Liver (tissue), 9 donors: Measurements from ENCODE around the gene TPGS1. TPM values are rescaled to one million over a fixed set of nuclear protein-coding genes. Genes with fewer than 3 reads are reported as not detected.

Experiments
- DNase-seq: peaks from one replicate; pipeline ENCODE4 v3.0.0-alpha.2; 2017; ENCODE audit warnings: low spot score
- H3K27ac ChIP-seq, 2 donors: one replicate each; pipeline ENCODE4 v1.7.0; 2013; ENCODE audit warnings: inconsistent platforms in 2 of 2, low read length in 2 of 2, control low read depth in 1 of 2, low read depth in 1 of 2, mild to moderate bottlenecking in 1 of 2
- H3K27me3 ChIP-seq, 4 donors: one replicate each; pipeline versions ENCODE4 v1.6.1 to v1.7.0; 2013; ENCODE audit warnings: low read length in 3 of 4, inconsistent platforms in 1 of 4, mild to moderate bottlenecking in 1 of 4, moderate library complexity in 1 of 4; ENCODE audit not compliant: control insufficient read depth in 4 of 4, insufficient read depth in 4 of 4
- H3K36me3 ChIP-seq, 4 donors: one replicate each; pipeline versions ENCODE4 v1.6.1 to v1.7.0; 2013; ENCODE audit warnings: low read length in 3 of 4, mild to moderate bottlenecking in 3 of 4, low read depth in 1 of 4, moderate library complexity in 1 of 4; ENCODE audit not compliant: control insufficient read depth in 4 of 4, insufficient read depth in 3 of 4
- H3K4me1 ChIP-seq, 4 donors: one replicate each; pipeline versions ENCODE4 v1.6.1 to v1.7.0; 2013; ENCODE audit warnings: low read length in 3 of 4, mild to moderate bottlenecking in 3 of 4, moderate library complexity in 1 of 4; ENCODE audit not compliant: control insufficient read depth in 4 of 4, insufficient read depth in 4 of 4
- H3K4me3 ChIP-seq, 3 donors: one replicate each; pipeline versions ENCODE4 v1.6.1 to v1.7.0; 2013; ENCODE audit warnings: low read length in 3 of 3, control low read depth in 1 of 3, low read depth in 1 of 3, mild to moderate bottlenecking in 1 of 3
- H3K9ac ChIP-seq, 2 donors: one replicate each; pipeline ENCODE4 v1.7.0; 2013; ENCODE audit warnings: low read length in 2 of 2, mild to moderate bottlenecking in 2 of 2, moderate library complexity in 2 of 2, control low read depth in 1 of 2, low read depth in 1 of 2
- H3K9me3 ChIP-seq, 4 donors: one replicate each; pipeline versions ENCODE4 v1.6.1 to v1.7.0; 2013; ENCODE audit warnings: low read length in 3 of 4; ENCODE audit not compliant: control insufficient read depth in 4 of 4
- EGR1 ChIP-seq, 2 donors: IDR thresholded peaks; 2 replicates each; pipeline ENCODE4 v1.6.1; 2016 to 2018; ENCODE audit warnings: antibody characterized with exemption in 2 of 2, low read depth in 2 of 2
- FOXA1 ChIP-seq: IDR thresholded peaks from 2 replicates; pipeline ENCODE4 v1.6.1; 2016; ENCODE audit warnings: antibody characterized with exemption
- FOXA2 ChIP-seq: IDR thresholded peaks from 2 replicates; pipeline ENCODE4 v1.6.1; 2016; ENCODE audit warnings: antibody characterized with exemption
- GABPA ChIP-seq, 2 donors: IDR thresholded peaks in 1 of 2; conservative IDR thresholded peaks in 1 of 2; 2 replicates each; pipeline ENCODE4 v1.6.1; 2016; ENCODE audit warnings: antibody characterized with exemption in 2 of 2, mild to moderate bottlenecking in 1 of 2, moderate library complexity in 1 of 2
- HNF4A ChIP-seq, 2 donors: conservative IDR thresholded peaks; 2 replicates each; pipeline ENCODE4 v1.6.1; 2016; ENCODE audit warnings: antibody characterized with exemption in 2 of 2, mild to moderate bottlenecking in 2 of 2
- HNF4G ChIP-seq: IDR thresholded peaks from 2 replicates; pipeline ENCODE4 v1.6.1; 2016; ENCODE audit warnings: antibody characterized with exemption
- JUND ChIP-seq, 2 donors: IDR thresholded peaks; 2 replicates each; pipeline ENCODE4 v1.6.1; 2016; ENCODE audit warnings: antibody characterized with exemption in 2 of 2
- NR2F2 ChIP-seq: IDR thresholded peaks from 2 replicates; pipeline ENCODE4 v1.6.1; 2016; ENCODE audit warnings: antibody characterized with exemption
- RAD21 ChIP-seq, 2 donors: IDR thresholded peaks; 2 replicates each; pipeline ENCODE4 v1.6.1; 2016; ENCODE audit warnings: antibody characterized with exemption in 2 of 2, mild to moderate bottlenecking in 2 of 2
- RXRA ChIP-seq, 2 donors: IDR thresholded peaks; 2 replicates each; pipeline ENCODE4 v1.6.1; 2017 to 2018; ENCODE audit warnings: antibody characterized with exemption in 2 of 2, mild to moderate bottlenecking in 1 of 2
- SP1 ChIP-seq: IDR thresholded peaks from 2 replicates; pipeline ENCODE4 v1.6.1; 2018; ENCODE audit warnings: antibody characterized with exemption, mild to moderate bottlenecking
- TAF1 ChIP-seq: conservative IDR thresholded peaks from 2 replicates; pipeline ENCODE4 v1.6.1; 2016; ENCODE audit warnings: antibody characterized with exemption, mild to moderate bottlenecking
- WGBS: extraction: QIAGEN DNeasy Blood & Tissue Kit; methylation state at CpG from one replicate; pipeline ENCODE4 v1.1.7; 2013; 5-methylcytosine and 5-hydroxymethylcytosine counted together
- polyA plus RNA-seq, 2 donors: library from polyadenylated mRNA; stranded (reverse) in 1 of 2; unstranded in 1 of 2; fragments of 200-250 nt in 1 of 2; fragments of >200 nt in 1 of 2; fragmentation: Nextera tagmentation in 1 of 2; extraction: Ambion mirVana in 1 of 2; gene quantifications; one replicate each; pipeline versions ENCODE4 v1.2.1 to v1.2.3, GENCODE V29; 2013 to 2015
- total RNA-seq, 2 donors: library from RNA; depleted of rRNA; stranded (reverse); fragments of >200 nt; gene quantifications; one replicate each; pipeline ENCODE4 v1.2.3, GENCODE V29; 2014
- TF ChIP-seq, protein P1 (sequence below): fragments of 150-350 bp; IDR thresholded peaks from 2 replicates; pipeline ENCODE4 v1.5.1; 2017; ENCODE audit warnings: improper control_type of control experiment, low read depth, low read length; ENCODE audit not compliant: missing input control
- TF ChIP-seq, protein P2 (sequence below): IDR thresholded peaks from 2 replicates; pipeline ENCODE4 v1.6.1; 2016; ENCODE audit warnings: antibody characterized with exemption
- TF ChIP-seq, protein P3 (sequence below): IDR thresholded peaks from 2 replicates; pipeline ENCODE4 v1.6.1; 2016; ENCODE audit warnings: antibody characterized with exemption
- TF ChIP-seq, protein P4 (sequence below): IDR thresholded peaks from 2 replicates; pipeline ENCODE4 v1.6.1; 2016; ENCODE audit warnings: antibody characterized with exemption
- donor health status: healthy.
- donor health status: healthy.
- donor health status: healthy.
- donor health status: healthy.
- donor health status: healthy.

Gene TPGS1
- total and polyA plus RNA-seq, 4 donors: 1.7 to 15.5 (median 14.7) TPM

DNA sequence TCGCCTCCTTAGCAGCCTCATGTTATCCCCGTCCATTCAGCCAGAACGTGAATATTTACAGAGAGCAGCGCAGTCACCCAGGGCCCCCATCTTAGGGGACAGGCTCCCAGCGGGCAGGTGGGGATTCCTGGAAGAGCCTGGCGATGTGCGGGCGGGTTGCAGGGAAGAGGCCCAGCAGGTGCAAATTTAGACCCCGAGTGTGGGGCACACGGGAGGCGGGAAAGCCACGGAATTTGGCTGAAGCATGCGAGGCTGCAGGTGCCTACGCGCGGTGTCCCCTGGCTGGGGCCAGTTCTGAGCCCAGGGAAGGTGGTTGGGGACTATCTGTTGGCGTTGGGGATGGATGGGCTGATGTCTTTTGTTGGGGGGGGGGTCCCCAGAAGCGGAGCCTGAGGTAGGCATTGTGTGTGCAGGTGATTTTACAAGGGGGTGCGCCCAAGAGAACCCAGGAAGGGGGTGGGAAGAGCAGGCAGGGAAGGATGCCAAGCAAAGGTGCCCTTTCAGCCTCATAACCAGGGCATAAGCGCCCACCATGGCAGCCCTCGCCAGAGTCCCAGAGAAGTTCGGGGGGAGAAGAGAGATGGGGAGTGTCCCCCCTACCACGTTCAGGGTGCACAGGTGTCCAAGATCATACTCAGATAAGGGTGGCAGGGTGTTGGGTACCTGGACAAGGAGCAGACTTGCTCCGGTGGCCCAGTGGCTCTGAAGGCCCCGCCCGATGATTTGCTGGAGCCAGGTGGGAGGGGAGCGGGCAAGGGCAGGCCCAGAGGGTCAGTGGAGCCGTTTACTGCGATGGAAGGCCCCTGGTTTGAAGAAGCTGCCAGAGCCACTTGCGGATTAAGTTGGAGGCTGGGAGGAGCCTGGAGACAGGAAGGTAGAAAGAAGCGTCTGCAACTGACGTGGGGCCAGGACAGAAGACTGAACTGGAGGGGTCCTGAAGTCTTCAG is 1.2 kb downstream of the TPGS1 start:
- 67% methylated on average over 32 of the region's 32 CpGs for WGBS
- H3K9ac ChIP-seq: peak overlapping the region in 1 of 2 donors; percentile 57
- no peak for DNase-seq

DNA sequence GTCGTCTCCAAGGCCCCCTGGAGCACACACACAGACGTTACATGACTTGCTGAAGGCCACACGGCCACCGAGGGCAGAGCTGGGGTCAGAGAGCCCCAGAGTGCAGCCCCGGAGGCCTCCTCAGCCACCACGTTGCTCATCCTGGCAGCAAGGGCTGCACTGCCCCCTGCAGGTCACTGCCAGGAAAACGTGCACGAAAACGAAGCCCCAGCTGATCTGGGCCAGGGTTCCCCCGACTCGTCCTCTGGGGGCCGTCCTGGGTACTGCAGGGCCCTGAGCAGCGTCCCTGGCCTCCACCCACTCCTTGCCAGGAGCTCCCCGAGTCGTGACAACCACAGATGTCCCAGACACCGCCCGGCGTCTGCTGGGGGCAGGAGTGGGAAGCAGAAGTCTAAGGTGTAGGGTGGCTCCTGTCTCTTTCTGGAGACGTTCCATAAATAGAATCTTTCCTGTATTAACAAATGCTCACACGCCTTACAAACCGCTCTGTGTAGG is 3.4 kb downstream of the TPGS1 start:
- TF ChIP-seq RAD21 (IDR thresholded peaks at IDR 0.05): peak; percentile 65 to 84
- TF ChIP-seq SP1: no peak
- TF ChIP-seq, protein P1, sequence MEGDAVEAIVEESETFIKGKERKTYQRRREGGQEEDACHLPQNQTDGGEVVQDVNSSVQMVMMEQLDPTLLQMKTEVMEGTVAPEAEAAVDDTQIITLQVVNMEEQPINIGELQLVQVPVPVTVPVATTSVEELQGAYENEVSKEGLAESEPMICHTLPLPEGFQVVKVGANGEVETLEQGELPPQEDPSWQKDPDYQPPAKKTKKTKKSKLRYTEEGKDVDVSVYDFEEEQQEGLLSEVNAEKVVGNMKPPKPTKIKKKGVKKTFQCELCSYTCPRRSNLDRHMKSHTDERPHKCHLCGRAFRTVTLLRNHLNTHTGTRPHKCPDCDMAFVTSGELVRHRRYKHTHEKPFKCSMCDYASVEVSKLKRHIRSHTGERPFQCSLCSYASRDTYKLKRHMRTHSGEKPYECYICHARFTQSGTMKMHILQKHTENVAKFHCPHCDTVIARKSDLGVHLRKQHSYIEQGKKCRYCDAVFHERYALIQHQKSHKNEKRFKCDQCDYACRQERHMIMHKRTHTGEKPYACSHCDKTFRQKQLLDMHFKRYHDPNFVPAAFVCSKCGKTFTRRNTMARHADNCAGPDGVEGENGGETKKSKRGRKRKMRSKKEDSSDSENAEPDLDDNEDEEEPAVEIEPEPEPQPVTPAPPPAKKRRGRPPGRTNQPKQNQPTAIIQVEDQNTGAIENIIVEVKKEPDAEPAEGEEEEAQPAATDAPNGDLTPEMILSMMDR: peak; percentile 92
- TF ChIP-seq HNF4G: no peak
- peak in 1 of 2 donors; percentile 31 for TF ChIP-seq RXRA (IDR thresholded peaks at IDR 0.05)
- TF ChIP-seq, protein P2, sequence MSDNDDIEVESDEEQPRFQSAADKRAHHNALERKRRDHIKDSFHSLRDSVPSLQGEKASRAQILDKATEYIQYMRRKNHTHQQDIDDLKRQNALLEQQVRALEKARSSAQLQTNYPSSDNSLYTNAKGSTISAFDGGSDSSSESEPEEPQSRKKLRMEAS: no peak
- H3K9ac ChIP-seq: no peak overlapping the region
- peak; percentile 95 for DNase-seq
- WGBS: 28% methylated on average over 21 of the region's 21 CpGs
- peaks cover 6 to 23% (median 15%) of the 10 kb centered on the region in 4 donors for H3K4me1 ChIP-seq
- H3K27me3 ChIP-seq: no peaks in the 10 kb centered on the region
- H3K4me3 ChIP-seq: no peak overlapping the region
- H3K27ac ChIP-seq: peak overlapping the region; percentile 14 to 38
- H3K36me3 ChIP-seq: no peaks in the 10 kb centered on the region
- no peaks in the 10 kb centered on the region for H3K9me3 ChIP-seq

More for the DNA sequence above, 1.2 kb downstream of the TPGS1 start:
- Histone ChIP-seq H3K27ac (no peak overlapping the region), H3K9me3 (no peaks in the 10 kb centered on the region), H3K4me3 (peak overlapping the region; percentile 85 to 99 (median 94)), H3K4me1 (peaks cover 6 to 23% (median 15%) of the 10 kb centered on the region in 4 donors), H3K27me3 (no peaks in the 10 kb centered on the region), H3K36me3 (peaks cover 0 to 1% (median 0%) of the 10 kb centered on the region in 4 donors)
- TF ChIP-seq RXRA (IDR thresholded peaks at IDR 0.05) (no peak), HNF4A (conservative IDR thresholded peaks at IDR 0.05) (no peak), RAD21 (IDR thresholded peaks at IDR 0.05) (no peak), EGR1 (IDR thresholded peaks at IDR 0.05; ENCODE audit: low read depth in 2 of 2) (no peak), GABPA (IDR thresholded peaks at IDR 0.05 in 1 of 2, conservative IDR thresholded peaks at IDR 0.05 in 1 of 2) (no peak), FOXA1 (no peak), FOXA2 (no peak), TAF1 (no peak), NR2F2 (no peak), JUND (IDR thresholded peaks at IDR 0.05) (no peak), SP1 (no peak)
- TF ChIP-seq, protein P1: no peak
- TF ChIP-seq, protein P3, sequence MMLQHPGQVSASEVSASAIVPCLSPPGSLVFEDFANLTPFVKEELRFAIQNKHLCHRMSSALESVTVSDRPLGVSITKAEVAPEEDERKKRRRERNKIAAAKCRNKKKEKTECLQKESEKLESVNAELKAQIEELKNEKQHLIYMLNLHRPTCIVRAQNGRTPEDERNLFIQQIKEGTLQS: no peak
- TF ChIP-seq, protein P4, sequence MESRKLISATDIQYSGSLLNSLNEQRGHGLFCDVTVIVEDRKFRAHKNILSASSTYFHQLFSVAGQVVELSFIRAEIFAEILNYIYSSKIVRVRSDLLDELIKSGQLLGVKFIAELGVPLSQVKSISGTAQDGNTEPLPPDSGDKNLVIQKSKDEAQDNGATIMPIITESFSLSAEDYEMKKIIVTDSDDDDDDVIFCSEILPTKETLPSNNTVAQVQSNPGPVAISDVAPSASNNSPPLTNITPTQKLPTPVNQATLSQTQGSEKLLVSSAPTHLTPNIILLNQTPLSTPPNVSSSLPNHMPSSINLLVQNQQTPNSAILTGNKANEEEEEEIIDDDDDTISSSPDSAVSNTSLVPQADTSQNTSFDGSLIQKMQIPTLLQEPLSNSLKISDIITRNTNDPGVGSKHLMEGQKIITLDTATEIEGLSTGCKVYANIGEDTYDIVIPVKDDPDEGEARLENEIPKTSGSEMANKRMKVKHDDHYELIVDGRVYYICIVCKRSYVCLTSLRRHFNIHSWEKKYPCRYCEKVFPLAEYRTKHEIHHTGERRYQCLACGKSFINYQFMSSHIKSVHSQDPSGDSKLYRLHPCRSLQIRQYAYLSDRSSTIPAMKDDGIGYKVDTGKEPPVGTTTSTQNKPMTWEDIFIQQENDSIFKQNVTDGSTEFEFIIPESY: no peak
